Measurements from ENCODE around the gene SLC25A44.
"Not testable (repeated sequence)": the region's sequence is repeated elsewhere in the genome, so short reads cannot be mapped to it uniquely, and the experiment has no call there.

SLC25A44 gene

DNA sequence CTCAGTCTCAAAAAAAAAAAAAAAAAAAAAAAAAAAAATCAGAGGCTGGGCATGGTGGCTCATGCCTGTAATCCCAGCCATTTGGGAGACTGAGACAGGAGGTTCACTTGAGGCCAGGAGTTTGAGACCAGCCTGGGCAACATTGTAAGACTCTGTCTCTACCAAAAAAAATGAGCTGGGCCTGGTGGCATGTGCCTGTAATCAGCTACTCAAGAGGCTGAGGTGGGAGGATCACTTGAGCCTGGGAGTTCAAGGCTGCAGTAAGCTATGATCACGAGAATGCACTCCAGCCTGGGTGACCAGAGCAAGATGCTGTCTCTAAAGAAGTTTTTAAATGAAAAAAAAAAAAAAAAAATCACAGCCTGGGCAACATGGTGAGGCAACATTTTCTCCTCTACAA lies 30.2 kb upstream of the SLC25A44 start:
- DNase-seq (ENCODE audit: low spot score): no peak

DNA sequence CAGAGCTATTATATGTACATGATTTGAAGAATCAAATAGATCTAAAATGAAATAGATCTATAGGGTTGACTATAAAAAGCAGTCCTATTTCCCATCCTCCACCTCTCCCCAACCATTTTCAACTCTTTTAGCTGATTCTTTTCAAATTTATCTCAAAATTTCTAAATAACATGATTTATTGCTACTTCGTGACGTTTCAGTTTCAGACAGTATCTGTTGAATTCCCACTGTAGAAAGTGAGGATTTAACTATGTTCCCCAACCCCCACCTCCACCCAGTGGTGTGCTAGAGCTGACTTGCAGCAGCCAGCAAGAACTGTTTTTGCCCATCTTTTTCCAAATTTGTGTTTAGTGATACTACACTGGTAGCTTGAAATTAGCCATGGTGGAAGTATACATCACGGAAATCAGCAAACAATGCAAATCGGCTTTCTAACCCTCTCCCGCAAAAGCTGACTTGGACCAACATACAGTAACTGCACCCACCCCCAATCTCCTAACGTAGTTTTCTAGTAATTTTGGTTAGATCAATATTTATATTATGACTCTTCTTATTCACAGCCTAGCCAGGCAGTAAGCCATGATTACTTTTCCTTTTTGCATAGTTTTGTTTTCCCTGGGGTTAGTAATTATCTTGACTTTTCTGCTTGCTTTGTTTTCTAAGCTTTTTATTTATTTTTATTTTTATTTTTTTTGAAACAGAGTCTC lies 29.6 kb upstream of the SLC25A44 start:
- DNase-seq (ENCODE audit: low spot score): no peak

- no peak for DNase-seq (ENCODE audit: low spot score)
Measured at GRCh38 chr1:156165083-156165482, 28.8 kb upstream of the SLC25A44 start.

DNA sequence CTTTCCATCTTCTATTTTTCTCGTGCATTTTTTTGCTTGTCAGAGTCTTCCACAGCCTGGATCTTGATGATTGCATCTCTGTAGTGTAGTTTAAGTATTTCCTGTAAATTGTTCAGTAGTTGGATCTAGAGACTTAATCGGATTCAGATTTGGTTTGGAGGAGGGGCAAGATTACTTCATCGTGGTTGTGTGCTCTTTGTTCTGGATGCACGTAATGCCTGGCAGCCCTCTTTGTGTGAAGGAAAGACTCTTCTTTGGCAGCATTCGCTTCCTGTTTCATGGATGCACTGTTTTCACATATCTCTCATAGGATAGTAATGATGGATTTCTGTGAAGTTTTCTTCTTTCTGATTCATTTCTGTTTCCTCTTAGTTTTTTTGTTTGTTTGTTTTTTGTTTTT lies 26.4 kb upstream of the SLC25A44 start:
- DNase-seq (ENCODE audit: low spot score): no peak

DNA sequence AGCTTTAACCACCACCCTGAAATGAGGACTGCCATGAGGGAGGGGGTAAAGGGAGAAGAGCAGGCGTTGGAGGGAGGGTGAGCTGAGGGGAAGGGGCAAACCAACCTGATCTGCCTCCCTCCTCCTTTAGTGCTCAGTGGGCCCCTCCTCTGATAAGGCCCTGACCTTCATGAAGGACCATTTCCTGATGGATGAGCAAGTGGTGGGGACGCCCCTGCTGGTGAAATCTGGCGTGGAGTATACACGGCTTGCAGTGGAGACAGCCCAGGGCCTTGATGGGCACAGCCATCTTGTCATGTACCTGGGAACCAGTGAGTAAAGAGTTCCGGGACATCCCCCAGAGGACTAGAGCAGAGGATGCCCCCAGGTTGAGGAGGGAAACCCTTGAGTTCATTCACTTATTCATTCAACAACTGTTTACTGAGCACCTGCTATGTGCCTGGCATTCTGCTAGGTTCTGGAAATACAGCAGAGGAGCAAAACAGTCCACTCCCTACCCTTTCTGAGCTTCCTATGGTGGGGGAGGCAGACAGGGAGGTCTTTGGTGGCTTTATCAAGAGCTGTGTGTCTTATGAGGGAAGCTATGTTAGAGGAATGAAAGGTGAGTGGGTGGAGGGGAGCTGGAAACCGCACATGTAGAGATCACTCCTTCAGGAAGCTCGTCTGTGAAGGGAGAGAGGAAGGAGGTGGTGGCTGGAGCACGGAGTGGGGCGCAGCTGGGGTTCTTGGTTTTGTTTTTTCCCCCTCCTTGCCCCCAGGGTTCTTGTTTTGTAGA lies 21.0 kb upstream of the SLC25A44 start:
- DNase-seq (ENCODE audit: low spot score): no peak

DNA sequence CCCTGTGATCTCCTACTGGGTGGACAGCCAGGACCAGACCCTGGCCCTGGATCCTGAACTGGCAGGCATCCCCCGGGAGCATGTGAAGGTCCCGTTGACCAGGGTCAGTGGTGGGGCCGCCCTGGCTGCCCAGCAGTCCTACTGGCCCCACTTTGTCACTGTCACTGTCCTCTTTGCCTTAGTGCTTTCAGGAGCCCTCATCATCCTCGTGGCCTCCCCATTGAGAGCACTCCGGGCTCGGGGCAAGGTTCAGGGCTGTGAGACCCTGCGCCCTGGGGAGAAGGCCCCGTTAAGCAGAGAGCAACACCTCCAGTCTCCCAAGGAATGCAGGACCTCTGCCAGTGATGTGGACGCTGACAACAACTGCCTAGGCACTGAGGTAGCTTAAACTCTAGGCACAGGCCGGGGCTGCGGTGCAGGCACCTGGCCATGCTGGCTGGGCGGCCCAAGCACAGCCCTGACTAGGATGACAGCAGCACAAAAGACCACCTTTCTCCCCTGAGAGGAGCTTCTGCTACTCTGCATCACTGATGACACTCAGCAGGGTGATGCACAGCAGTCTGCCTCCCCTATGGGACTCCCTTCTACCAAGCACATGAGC lies 17.2 kb upstream of the SLC25A44 start:
- no peak for DNase-seq (ENCODE audit: low spot score)

GRCh38 chr1:156177919-156178654 lies 15.8 kb upstream of the SLC25A44 start:
- DNase-seq (ENCODE audit: low spot score): no peak

DNA sequence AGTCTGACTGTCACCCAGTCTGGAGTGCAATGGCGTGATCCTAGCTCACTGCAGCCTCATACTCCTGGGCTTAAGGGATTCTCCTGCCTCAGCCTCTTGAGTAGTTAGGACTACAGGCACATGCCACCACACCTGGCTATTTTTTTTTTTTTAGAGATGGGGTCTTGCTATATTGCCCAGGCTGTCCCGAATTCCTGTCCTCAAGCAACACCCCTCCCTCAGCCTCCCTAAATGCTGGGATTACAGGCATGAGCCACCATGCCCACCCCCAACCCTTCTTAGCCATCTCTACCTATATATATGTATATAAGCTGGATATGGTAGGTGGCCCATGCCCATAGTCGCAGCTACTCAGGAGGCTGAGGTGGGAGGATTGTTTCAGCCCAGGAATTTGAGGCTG lies 13.4 kb upstream of the SLC25A44 start:
- DNase-seq (ENCODE audit: low spot score): no peak

DNA sequence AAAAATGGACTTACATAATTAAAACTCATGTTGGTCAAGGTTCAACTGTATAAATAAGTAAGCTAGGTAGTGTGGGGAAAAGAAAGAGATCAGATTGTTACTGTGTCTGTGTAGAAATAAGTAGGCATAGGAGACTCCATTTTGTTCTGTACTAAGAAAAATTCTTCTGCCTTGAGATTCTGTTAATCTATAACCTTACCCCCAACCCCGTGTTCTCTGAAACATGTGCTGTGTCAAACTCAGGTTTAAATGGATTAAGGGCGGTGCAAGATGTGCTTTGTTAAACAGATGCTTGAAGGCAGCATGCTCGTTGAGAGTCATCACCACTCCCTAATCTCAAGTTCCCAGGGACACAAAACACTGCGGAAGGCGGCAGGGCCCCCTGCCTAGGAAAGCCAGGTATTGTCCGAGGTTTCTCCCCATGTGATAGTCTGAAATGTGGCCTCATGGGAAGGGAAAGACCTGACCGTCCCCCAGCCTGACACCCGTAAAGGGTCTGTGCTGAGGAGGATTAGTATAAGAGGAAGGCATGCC lies 12.4 kb upstream of the SLC25A44 start:
- DNase-seq (ENCODE audit: low spot score): not testable (repeated sequence)

DNA sequence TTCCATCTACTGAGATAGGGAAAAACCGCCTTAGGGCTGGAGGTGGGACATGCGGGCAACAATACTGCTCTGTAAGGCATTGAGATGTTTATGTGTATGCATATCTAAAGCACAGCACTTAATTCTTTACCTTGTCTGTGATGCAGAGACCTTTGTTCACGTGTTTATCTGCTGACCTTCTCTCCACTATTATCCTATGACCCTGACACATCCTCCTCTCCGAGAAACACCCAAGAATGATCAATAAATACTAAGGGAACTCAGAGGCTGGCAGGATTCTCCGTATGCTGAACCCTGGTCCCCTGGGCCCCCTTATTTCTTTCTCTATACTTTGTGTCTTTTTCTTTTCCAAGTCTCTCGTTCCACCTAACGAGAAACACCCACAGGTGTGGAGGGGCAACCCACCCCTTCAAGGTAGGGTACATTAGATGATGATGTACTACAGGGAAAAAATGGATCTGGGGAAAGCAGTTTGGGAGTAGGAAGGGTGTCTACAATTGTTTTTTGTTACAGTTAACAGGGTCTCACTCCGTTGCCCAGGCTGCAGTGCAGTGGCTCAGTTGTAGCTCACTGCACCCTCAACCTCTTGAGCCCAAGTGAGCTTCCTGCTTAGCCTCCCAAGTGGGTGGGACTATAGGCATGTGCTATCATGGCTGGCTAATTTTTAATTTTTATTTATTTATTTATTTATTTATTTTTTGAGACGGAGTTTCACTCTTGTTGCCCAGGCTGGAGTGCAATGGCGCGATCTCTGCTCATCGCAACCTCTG lies 11.7 kb upstream of the SLC25A44 start:
- not testable (repeated sequence) for DNase-seq (ENCODE audit: low spot score)

DNA sequence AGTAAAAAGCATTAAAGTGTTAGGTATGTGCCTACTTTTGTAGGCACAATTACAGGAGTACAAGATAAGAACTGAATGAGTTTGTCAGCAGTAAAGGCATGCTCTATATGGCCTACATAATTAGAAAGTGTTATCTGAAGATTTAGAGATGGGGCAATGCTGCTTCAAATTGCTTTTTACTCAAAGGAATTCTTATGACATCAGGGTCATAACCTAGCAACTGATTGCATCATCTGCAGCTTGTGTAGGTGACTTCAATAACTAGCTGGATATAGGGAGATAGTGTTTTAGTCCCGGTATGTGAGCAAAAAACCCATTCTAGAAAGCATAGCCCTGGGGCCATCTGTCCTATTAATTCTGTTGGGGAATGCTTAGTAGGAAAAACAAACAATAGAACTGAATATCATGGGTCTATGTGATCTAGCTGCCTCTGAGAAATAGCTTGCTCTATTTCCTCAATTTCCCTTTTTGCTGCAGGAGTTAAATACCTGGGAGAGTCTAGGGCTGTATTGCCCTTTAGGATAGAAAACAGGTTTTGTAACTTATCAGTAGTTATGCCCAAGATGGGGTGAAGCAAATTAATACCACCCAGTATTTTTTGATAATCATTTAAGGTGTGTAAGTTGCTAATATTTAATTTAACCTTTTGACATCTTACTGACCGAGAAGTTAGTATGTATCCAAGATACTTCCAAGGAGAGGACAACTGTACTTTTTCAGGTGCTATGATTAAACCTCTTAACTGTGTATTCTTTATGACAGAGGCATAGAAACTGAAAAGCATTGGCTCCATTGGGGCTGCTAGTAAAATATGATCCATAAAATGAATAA lies 7.3 kb upstream of the SLC25A44 start:
- not testable (repeated sequence) for DNase-seq (ENCODE audit: low spot score)

DNA sequence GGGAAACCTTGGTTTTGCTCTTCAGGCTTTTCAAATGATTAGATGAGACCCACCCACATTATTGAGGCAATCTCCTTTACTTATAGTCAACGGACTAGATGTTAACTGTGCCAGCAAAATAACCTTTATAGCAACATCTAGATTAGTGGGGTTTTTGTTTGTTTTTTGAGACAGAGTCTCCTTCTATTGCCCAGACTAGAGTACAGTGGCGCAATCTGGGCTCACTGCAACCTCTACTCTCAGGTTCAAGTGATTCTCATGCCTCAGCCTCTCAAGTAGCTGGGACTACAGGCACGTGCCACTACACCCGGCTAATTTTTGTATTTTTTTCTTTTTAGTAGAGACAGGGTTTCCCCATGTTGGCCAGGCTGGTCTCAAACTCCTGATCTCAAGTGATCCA lies 3.6 kb upstream of the SLC25A44 start:
- not testable (repeated sequence) for DNase-seq (ENCODE audit: low spot score)

- DNase-seq (ENCODE audit: low spot score): no peak
Measured at GRCh38 chr1:156191292-156191964, 2.5 kb upstream of the SLC25A44 start.

- DNase-seq (ENCODE audit: low spot score): peak; percentile 13
Measured at GRCh38 chr1:156193208-156193487, 756 bp upstream of the SLC25A44 start.

- DNase-seq (ENCODE audit: low spot score): peak; percentile 16
Measured at GRCh38 chr1:156194300-156194652, 372 bp downstream of the SLC25A44 start.

DNA sequence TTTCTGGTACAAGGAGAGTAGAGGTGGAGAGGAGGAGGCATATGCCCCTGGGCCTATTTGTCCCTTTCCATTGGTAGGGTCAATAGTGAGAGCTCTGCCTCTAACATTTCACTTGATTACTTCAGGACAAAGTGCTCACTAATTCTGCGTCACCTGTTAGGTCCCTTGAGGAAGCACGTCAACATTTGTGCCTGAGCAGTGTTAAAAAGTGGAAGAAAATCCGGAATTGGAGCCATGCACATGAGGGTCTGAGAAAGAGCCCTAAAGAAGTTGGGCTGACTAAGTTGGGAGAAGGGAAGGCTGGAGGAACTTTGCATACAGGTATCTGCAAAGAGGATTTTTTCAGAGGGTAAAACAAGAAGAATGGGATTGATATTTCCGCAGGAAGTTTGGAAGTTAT lies 1.9 kb downstream of the SLC25A44 start:
- DNase-seq (ENCODE audit: low spot score): no peak

- DNase-seq (ENCODE audit: low spot score): no peak
Measured at GRCh38 chr1:156196445-156196844, 2.5 kb downstream of the SLC25A44 start.

DNA sequence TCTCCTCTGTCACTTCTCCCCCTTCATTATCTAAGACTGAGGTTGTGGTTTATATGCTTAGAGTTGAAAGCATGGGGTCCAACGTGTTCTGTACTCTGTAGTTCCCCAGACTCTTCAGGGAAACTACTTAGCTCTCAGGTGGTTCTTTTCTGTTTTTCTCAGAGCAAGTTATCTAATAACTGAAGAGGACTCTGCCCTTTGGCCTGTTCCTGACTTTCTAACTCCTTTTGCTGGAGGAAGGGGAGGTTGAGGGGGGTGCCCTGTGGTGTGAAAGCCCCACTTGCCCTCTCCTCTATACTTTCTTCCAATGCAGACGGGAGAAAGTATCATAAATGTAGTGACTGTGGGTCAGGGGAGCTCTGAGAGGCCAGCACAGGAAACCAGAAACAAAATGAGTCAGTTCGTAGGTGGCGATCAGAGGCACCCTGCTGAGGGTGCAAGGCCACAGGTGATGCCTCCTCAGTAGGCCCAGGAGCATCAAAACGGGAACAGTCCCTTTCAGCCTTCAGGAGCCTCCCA lies 5.0 kb downstream of the SLC25A44 start:
- DNase-seq (ENCODE audit: low spot score): no peak

GRCh38 chr1:156200044-156200443 lies 6.1 kb downstream of the SLC25A44 start:
- no peak for DNase-seq (ENCODE audit: low spot score)

- DNase-seq (ENCODE audit: low spot score): no peak
Measured at GRCh38 chr1:156203331-156203730, 9.4 kb downstream of the SLC25A44 start.

Data from cerebellar cortex (tissue), 1 donor.